ENCODE results near the gene ZMAT5. TPM values are rescaled to one million over a fixed set of nuclear protein-coding genes. Genes with fewer than 3 reads are reported as not detected.

ZMAT5 gene
- total and polyA plus RNA-seq, 10 of the 15 experiments (the other 5 are each of a cell fraction or from before 2014, with no cell fraction given) = 2.3 to 43.0 (median 21.9) TPM

DNA sequence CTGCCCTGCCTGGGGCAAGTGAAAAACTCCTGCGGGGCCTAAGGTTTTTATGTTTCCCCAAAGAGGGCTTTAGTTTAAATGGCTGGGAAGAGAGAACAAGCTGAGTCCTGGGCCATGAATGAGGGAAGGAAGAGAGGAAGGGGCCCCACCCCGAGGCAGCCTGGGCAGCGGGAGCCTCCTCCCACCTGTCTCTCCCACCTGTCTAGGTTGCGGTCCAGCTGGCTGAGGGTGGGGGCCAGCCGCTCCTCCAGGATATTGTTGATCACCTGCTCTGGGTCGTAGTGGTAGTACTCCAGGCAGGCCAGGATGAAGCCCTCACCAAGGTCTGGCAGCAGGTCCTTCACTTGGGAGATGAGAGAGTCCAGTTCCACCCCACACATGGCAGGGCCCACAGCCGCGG is 35.0 kb upstream of the ZMAT5 start:
- Histone ChIP-seq H3K79me2 (ENCODE audit: control insufficient read depth, insufficient read depth, low read length) (no peaks in the 10 kb centered on the region), H3K4me1 (ENCODE audit: control insufficient read depth, insufficient read depth, low read length) (peaks cover 24% of the 10 kb centered on the region), H4K20me1 (ENCODE audit: control insufficient read depth, insufficient read depth) (no peaks in the 10 kb centered on the region), H3K27me3 (replicated peaks in 1 of 2; ENCODE audit: control insufficient read depth in 2 of 2, insufficient read depth in 2 of 2, low read length in 1 of 2) (no peaks in the 10 kb centered on the region), H2AFZ (ENCODE audit: control insufficient read depth, low read depth, low read length) (no peak overlapping the region), H3K4me2 (ENCODE audit: control insufficient read depth, insufficient read depth) (no peak overlapping the region), H3K27ac (ENCODE audit: control insufficient read depth, insufficient read depth) (no peak overlapping the region), H3K9ac (ENCODE audit: control insufficient read depth, insufficient read depth, low read length) (no peak overlapping the region), H3K4me3 (no peak overlapping the region), H3K36me3 (ENCODE audit: control insufficient read depth in 2 of 2, insufficient read depth in 2 of 2, low read length in 1 of 2) (peaks cover 11 to 43% of the 10 kb centered on the region in 2 experiments; a peak in 3 of 4 replicates), H3K9me3 (replicated peaks; ENCODE audit: control insufficient read depth, insufficient read depth, low read length) (no peaks in the 10 kb centered on the region)
- in situ Hi-C loops (cut with MboI) = no loop called here
- CTCF ChIA-PET = no interaction called here
- no peak for ATAC-seq
- no peak for DNase-seq (ENCODE audit: low read depth, low spot score)
- POLR2A ChIA-PET = no interaction called here
- no TSS peak for BruUV-seq (replicated peaks)
- RAD21 ChIA-PET (ENCODE audit: unreplicated experiment) = no interaction called here
- intact Hi-C loops (cut with micrococcal nuclease; ENCODE audit: unreplicated experiment) = no loop called here
- SMC1A ChIA-PET (ENCODE audit: uncharacterized antibody, unreplicated experiment) = no interaction called here
- WGBS (ENCODE audit: insufficient coverage, insufficient replicate concordance, low lambda C conversion rate, missing lambda C conversion rate) = 95% methylated on average over 8 of the region's 8 CpGs
- TF ChIP-seq ZNF217 (IDR thresholded peaks at IDR 0.05) = no peak
- no peak for TF ChIP-seq CBFB (IDR thresholded peaks at IDR 0.05; ENCODE audit: low read depth)
- TF ChIP-seq FOXM1 (IDR thresholded peaks at IDR 0.05; ENCODE audit: low read depth, low read length) = no peak
- TF ChIP-seq, protein P1, sequence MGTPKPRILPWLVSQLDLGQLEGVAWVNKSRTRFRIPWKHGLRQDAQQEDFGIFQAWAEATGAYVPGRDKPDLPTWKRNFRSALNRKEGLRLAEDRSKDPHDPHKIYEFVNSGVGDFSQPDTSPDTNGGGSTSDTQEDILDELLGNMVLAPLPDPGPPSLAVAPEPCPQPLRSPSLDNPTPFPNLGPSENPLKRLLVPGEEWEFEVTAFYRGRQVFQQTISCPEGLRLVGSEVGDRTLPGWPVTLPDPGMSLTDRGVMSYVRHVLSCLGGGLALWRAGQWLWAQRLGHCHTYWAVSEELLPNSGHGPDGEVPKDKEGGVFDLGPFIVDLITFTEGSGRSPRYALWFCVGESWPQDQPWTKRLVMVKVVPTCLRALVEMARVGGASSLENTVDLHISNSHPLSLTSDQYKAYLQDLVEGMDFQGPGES (IDR thresholded peaks at IDR 0.05) = no peak
- TF ChIP-seq, protein P2, sequence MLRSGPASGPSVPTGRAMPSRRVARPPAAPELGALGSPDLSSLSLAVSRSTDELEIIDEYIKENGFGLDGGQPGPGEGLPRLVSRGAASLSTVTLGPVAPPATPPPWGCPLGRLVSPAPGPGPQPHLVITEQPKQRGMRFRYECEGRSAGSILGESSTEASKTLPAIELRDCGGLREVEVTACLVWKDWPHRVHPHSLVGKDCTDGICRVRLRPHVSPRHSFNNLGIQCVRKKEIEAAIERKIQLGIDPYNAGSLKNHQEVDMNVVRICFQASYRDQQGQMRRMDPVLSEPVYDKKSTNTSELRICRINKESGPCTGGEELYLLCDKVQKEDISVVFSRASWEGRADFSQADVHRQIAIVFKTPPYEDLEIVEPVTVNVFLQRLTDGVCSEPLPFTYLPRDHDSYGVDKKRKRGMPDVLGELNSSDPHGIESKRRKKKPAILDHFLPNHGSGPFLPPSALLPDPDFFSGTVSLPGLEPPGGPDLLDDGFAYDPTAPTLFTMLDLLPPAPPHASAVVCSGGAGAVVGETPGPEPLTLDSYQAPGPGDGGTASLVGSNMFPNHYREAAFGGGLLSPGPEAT (IDR thresholded peaks at IDR 0.05; ENCODE audit: low read depth) = no peak
- TF ChIP-seq ATF7 (IDR thresholded peaks at IDR 0.05; ENCODE audit: low read depth) = no peak
- no peak for TF ChIP-seq ELK1 (IDR thresholded peaks at IDR 0.05; ENCODE audit: low read depth, low read length)
- TF ChIP-seq SPI1 (IDR thresholded peaks at IDR 0.05; ENCODE audit: borderline replicate concordance, insufficient read depth, low read depth, low read length) = no peak
- TF ChIP-seq SRF (IDR thresholded peaks at IDR 0.05; ENCODE audit: low read depth in 2 of 2, low read length in 2 of 2) = no peak
- TF ChIP-seq ZNF274 (IDR thresholded peaks at IDR 0.05; ENCODE audit: insufficient read depth, insufficient read length) = no peak
- TF ChIP-seq, protein P3, sequence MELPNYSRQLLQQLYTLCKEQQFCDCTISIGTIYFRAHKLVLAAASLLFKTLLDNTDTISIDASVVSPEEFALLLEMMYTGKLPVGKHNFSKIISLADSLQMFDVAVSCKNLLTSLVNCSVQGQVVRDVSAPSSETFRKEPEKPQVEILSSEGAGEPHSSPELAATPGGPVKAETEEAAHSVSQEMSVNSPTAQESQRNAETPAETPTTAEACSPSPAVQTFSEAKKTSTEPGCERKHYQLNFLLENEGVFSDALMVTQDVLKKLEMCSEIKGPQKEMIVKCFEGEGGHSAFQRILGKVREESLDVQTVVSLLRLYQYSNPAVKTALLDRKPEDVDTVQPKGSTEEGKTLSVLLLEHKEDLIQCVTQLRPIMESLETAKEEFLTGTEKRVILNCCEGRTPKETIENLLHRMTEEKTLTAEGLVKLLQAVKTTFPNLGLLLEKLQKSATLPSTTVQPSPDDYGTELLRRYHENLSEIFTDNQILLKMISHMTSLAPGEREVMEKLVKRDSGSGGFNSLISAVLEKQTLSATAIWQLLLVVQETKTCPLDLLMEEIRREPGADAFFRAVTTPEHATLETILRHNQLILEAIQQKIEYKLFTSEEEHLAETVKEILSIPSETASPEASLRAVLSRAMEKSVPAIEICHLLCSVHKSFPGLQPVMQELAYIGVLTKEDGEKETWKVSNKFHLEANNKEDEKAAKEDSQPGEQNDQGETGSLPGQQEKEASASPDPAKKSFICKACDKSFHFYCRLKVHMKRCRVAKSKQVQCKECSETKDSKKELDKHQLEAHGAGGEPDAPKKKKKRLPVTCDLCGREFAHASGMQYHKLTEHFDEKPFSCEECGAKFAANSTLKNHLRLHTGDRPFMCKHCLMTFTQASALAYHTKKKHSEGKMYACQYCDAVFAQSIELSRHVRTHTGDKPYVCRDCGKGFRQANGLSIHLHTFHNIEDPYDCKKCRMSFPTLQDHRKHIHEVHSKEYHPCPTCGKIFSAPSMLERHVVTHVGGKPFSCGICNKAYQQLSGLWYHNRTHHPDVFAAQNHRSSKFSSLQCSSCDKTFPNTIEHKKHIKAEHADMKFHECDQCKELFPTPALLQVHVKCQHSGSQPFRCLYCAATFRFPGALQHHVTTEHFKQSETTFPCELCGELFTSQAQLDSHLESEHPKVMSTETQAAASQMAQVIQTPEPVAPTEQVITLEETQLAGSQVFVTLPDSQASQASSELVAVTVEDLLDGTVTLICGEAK (IDR thresholded peaks at IDR 0.05; ENCODE audit: borderline replicate concordance) = no peak
- FAIRE-seq = no peak

All from GM12878 (cell line).